Measurements from ENCODE around the gene LGALS8. TPM values are rescaled to one million over a fixed set of nuclear protein-coding genes. Genes with fewer than 3 reads are reported as not detected.
A peak's percentile ranks its signal among the peaks of the same experiment; 100 is the strongest.
"Not testable (repeated sequence)": the region's sequence is repeated elsewhere in the genome, so short reads cannot be mapped to it uniquely, and the experiment has no call there.

The LGALS8 gene
- polyA plus RNA-seq = 65.4 TPM
- long read RNA-seq, donor 1, full-length matches to known transcripts = 9 of 9 reads
- long read RNA-seq, donor 1, partial matches to known transcripts = 0 of 9 reads
- long read RNA-seq, donor 1, other reads (novel, unspliced or antisense) = 0 of 9 reads
- long read RNA-seq, donor 2, full-length matches to known transcripts = 14 of 25 reads
- long read RNA-seq, donor 2, partial matches to known transcripts = 11 of 25 reads
- long read RNA-seq, donor 2, other reads (novel, unspliced or antisense) = 0 of 25 reads
- long read RNA-seq, donor 3 = 0 reads
- long read RNA-seq, donor 4, full-length matches to known transcripts = 3 of 3 reads
- long read RNA-seq, donor 4, partial matches to known transcripts = 0 of 3 reads
- long read RNA-seq, donor 4, other reads (novel, unspliced or antisense) = 0 of 3 reads
- long read RNA-seq, donor 5, full-length matches to known transcripts = 6 of 6 reads
- long read RNA-seq, donor 5, partial matches to known transcripts = 0 of 6 reads
- long read RNA-seq, donor 5, other reads (novel, unspliced or antisense) = 0 of 6 reads
- long read RNA-seq, donor 6, full-length matches to known transcripts = 15 of 15 reads
- long read RNA-seq, donor 6, partial matches to known transcripts = 0 of 15 reads
- long read RNA-seq, donor 6, other reads (novel, unspliced or antisense) = 0 of 15 reads
- long read RNA-seq, donor 7, full-length matches to known transcripts = 15 of 15 reads
- long read RNA-seq, donor 7, partial matches to known transcripts = 0 of 15 reads
- long read RNA-seq, donor 7, other reads (novel, unspliced or antisense) = 0 of 15 reads
- long read RNA-seq, donor 8, full-length matches to known transcripts = 21 of 39 reads
- long read RNA-seq, donor 8, partial matches to known transcripts = 18 of 39 reads
- long read RNA-seq, donor 8, other reads (novel, unspliced or antisense) = 0 of 39 reads
- long read RNA-seq, donor 9, full-length matches to known transcripts = 14 of 25 reads
- long read RNA-seq, donor 9, partial matches to known transcripts = 11 of 25 reads
- long read RNA-seq, donor 9, other reads (novel, unspliced or antisense) = 0 of 25 reads
- long read RNA-seq, donor 10, full-length matches to known transcripts = 12 of 20 reads
- long read RNA-seq, donor 10, partial matches to known transcripts = 8 of 20 reads
- long read RNA-seq, donor 10, other reads (novel, unspliced or antisense) = 0 of 20 reads
- long read RNA-seq, donor 11, full-length matches to known transcripts = 6 of 6 reads
- long read RNA-seq, donor 11, partial matches to known transcripts = 0 of 6 reads
- long read RNA-seq, donor 11, other reads (novel, unspliced or antisense) = 0 of 6 reads

DNA sequence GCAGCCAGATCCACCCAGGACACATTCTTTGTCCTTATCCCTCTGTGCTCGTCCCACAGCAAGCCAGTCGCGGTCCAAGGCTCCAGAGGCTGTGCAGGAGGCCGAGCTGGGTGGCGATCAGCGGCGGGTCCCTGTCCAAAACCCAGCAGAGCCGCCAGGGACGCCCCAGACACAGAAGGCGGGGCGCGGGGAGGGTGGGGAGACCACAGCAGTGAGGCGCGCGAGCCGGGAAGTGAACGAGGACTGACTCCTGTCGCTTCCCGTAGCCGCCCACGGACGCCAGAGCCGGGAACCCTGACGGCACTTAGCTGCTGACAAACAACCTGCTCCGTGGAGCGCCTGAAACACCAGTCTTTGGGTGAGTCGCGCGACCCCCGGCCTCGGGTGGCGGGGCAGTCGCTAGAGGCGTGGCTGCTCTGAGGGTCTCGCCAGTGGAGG is at the start of gene LGALS8:
LGALS8 (plus strand) TSS at position 279 of the 438 bp plus-strand sequence. CDS start 2,089 bp downstream, outside the sequence.
- Histone ChIP-seq H3K9me3 (ENCODE audit: control insufficient read depth, low read depth, low read length) (no peaks in the 10 kb centered on the region), H3K4me3 (ENCODE audit: low read length) (peak within 1 kb of the TSS; percentile 81), H3K36me3 (ENCODE audit: control insufficient read depth, insufficient read depth, low read length) (peaks cover 15% of the 10 kb centered on the region), H3K27me3 (ENCODE audit: control insufficient read depth, insufficient read depth, low read length) (no peaks in the 10 kb centered on the region), H3K27ac (ENCODE audit: low read length) (peak within 1 kb of the TSS; percentile 87), H3K4me1 (ENCODE audit: control insufficient read depth, insufficient read depth, low read length) (peaks cover 3% of the 10 kb centered on the region)
- DNase-seq = peak; percentile 69 to 89
- no CpG with 5 or more reads among the region's 35 CpGs for WGBS (ENCODE audit: insufficient coverage, low lambda C conversion rate)

DNA sequence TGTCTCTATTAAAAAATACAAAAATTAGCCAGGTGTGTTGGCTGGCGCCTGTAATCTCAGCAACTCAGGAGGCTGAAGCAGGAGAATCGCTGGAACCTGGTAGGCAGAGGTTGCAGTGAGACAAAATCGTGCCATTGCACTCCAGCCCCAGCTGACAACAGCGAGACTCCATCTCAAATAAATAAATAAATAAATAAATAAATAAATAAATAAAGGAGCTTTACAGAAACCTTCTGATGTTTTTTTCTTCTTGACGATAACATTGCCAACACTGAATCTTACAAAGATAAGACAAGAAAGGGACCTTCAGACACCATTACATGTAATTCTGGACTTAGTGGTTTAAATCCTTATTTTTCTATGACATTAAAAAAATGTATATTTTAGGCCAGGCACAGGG is 47.8 kb upstream of the LGALS8 start:
- Histone ChIP-seq H3K4me3 (ENCODE audit: low read length) (no peak overlapping the region), H3K4me1 (ENCODE audit: control insufficient read depth, insufficient read depth, low read length) (no peaks in the 10 kb centered on the region), H3K9me3 (ENCODE audit: control insufficient read depth, low read depth, low read length) (no peaks in the 10 kb centered on the region), H3K27me3 (ENCODE audit: control insufficient read depth, insufficient read depth, low read length) (peaks cover 8% of the 10 kb centered on the region), H3K27ac (ENCODE audit: low read length) (no peak overlapping the region), H3K36me3 (ENCODE audit: control insufficient read depth, insufficient read depth, low read length) (no peaks in the 10 kb centered on the region)
- no peak for DNase-seq
- 85% methylated on average over 2 of the region's 5 CpGs for WGBS (ENCODE audit: insufficient coverage, low lambda C conversion rate)

DNA sequence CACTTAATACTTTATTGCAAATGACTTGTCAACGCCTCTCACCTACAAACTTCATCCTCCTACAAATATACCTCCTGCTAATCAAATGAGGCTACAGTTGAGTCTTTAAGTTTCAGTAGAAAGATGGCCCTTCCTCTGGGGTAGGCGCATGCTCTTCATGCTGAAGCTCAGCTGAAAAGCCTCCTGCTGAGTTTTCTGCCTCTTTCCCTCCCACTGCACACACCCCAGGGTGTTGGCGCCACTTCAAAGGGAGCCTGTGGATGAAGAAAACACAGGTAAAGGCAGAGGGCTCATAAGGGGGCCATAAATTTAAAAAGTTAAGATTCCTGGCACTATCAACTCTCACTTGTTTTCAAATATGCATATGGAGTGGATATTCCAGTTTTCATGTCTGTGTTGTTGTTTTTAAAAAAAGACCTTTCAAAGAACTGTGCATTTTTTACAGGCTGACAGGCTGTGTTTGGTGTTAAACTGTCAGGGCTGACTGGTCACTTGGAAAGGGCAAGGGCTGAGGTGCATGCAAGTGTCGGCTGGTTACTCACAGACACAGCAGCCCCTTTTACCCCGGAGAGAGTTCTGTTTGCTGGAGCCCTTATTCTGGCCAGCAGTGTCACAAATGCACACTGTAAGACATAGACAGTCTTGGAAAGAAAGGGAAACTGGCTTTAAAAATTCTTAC is 42.9 kb upstream of the LGALS8 start:
- no peaks in the 10 kb centered on the region for H3K9me3 ChIP-seq (ENCODE audit: control insufficient read depth, low read depth, low read length)
- H3K4me1 ChIP-seq (ENCODE audit: control insufficient read depth, insufficient read depth, low read length) = no peaks in the 10 kb centered on the region
- H3K27ac ChIP-seq (ENCODE audit: low read length) = no peak overlapping the region
- no peaks in the 10 kb centered on the region for H3K36me3 ChIP-seq (ENCODE audit: control insufficient read depth, insufficient read depth, low read length)
- H3K4me3 ChIP-seq (ENCODE audit: low read length) = no peak overlapping the region
- no peaks in the 10 kb centered on the region for H3K27me3 ChIP-seq (ENCODE audit: control insufficient read depth, insufficient read depth, low read length)
- 100% methylated on average over 1 of the region's 5 CpGs for WGBS (ENCODE audit: insufficient coverage, low lambda C conversion rate)
- no peak for DNase-seq

DNA sequence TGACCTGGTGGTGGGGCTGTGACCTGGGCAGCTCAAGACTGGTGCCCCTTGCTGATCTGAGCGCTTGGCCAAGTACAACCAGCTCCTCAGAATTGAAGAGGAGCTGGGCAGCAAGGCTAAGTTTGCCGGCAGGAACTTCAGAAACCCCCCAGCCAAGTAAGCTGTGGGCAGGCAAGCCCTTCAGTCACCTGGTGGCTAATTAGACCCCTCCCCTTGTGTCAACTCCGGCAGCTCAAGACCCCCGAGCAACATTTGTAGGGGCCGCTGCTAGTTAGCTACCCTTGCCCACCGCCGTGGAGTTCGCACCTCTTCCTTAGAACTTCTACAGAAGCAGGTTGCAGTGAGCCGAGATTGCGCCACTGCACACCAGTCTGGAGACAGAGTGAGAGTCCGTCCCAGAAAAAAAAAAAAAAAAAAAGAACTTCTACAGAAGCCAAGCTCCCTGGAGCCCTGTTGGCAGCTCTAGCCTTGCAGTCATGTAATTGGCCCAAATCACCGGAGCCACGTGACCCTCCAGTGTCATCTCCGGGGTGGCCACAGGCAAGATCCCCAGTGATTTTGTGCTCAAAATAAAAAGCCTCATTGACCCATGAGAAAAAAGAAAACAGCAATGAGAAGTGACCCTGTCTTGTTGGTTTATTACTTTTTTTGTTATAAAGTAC is 39.3 kb upstream of the LGALS8 start:
- DNase-seq = no peak
- Histone ChIP-seq H3K36me3 (ENCODE audit: control insufficient read depth, insufficient read depth, low read length) (no peaks in the 10 kb centered on the region), H3K27me3 (ENCODE audit: control insufficient read depth, insufficient read depth, low read length) (no peaks in the 10 kb centered on the region), H3K4me3 (ENCODE audit: low read length) (no peak overlapping the region), H3K4me1 (ENCODE audit: control insufficient read depth, insufficient read depth, low read length) (no peaks in the 10 kb centered on the region), H3K9me3 (ENCODE audit: control insufficient read depth, low read depth, low read length) (no peaks in the 10 kb centered on the region), H3K27ac (ENCODE audit: low read length) (no peak overlapping the region)
- WGBS (ENCODE audit: insufficient coverage, low lambda C conversion rate) = no CpG with 5 or more reads among the region's 14 CpGs

DNA sequence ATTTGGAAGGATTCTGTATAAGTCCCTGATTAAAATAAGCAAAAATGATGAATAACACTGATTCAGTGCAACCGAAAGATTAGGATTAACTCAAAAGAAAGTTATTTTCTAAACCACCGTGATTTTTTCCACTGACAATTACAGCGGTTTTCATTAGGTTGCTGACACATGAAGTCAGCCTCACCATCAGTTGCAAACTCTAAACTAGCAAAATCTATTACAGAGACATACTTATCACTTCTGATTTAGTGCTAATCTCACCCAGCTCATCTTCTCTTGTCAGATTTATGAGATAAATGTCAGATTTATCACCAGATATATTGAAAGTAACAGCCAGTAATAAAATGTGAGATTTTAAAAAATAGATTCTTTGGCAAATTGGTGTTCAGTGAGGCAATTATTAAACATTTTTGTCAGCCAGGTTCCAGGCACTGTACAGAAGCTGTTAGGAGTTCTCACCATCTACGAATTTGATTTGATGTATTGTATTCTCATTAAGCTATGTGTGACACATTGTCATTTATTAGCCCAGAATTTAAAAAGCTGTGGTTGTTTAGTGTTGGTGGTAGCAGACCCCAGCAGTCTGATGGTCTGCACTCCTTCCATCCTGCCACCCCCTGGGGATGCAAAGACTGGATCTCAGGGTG is 37.3 kb upstream of the LGALS8 start:
- H3K4me1 ChIP-seq (ENCODE audit: control insufficient read depth, insufficient read depth, low read length) = peaks cover 3% of the 10 kb centered on the region
- H3K27me3 ChIP-seq (ENCODE audit: control insufficient read depth, insufficient read depth, low read length) = no peaks in the 10 kb centered on the region
- H3K4me3 ChIP-seq (ENCODE audit: low read length) = no peak overlapping the region
- no peak overlapping the region for H3K27ac ChIP-seq (ENCODE audit: low read length)
- WGBS (ENCODE audit: insufficient coverage, low lambda C conversion rate) = 80% methylated on average over 2 of the region's 4 CpGs
- no peaks in the 10 kb centered on the region for H3K9me3 ChIP-seq (ENCODE audit: control insufficient read depth, low read depth, low read length)
- H3K36me3 ChIP-seq (ENCODE audit: control insufficient read depth, insufficient read depth, low read length) = no peaks in the 10 kb centered on the region
- DNase-seq = no peak

DNA sequence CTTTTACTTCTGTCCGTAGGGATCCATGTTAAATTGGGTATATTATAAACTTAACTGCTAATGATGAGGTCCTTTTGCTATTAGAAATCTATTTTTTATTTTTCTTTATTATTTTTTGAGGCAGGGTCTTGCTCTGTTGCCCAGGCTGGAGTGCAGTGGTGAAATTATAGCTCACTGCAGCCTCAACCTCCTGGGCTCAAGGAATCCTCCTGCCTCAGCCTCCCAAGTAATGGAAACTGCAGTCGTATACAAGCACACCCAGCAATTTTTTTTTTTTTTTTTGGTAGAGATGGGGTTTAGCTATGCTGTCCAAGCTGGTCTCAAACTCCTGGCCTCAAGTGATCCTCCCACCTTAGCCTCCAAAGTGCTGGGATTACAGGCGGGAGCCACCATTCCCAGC is 34.6 kb upstream of the LGALS8 start:
- 100% methylated on average over 1 of the region's 3 CpGs for WGBS (ENCODE audit: insufficient coverage, low lambda C conversion rate)
- DNase-seq; H3K36me3 ChIP-seq (ENCODE audit: control insufficient read depth, insufficient read depth, low read length); H3K4me1 ChIP-seq (ENCODE audit: control insufficient read depth, insufficient read depth, low read length); H3K9me3 ChIP-seq (ENCODE audit: control insufficient read depth, low read depth, low read length); H3K4me3 ChIP-seq (ENCODE audit: low read length); H3K27ac ChIP-seq (ENCODE audit: low read length); H3K27me3 ChIP-seq (ENCODE audit: control insufficient read depth, insufficient read depth, low read length): not testable (repeated sequence)

DNA sequence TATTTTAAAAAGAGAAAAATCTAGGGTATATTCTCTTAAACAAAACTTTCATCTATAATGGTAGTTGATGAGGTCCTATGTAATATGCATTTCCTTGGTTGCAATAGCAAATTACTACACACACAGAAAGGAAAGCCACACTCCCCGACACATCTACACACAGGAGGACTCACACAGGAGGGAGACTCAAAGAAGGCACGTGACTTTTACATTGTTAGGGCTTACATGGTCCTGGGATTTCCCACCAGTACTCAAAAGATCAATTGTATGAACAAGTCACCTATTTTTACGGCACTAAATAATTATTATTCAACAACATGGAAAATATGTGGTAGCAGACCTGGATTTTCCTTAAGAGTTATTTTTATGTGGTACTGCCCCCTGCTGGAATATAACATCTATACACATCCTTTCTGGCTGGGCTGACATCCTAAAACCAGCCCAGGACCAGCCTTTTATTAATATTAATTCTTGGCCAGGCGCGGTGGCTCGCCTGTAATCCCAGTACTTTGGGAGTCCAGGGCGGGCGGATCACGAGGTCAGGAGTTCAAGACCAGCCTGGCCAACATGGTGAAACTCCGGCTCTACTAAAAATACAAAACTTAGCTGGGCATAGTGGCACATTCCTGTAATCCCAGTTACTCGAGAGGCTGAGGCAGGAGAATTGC is 33.9 kb upstream of the LGALS8 start:
- no peaks in the 10 kb centered on the region for H3K9me3 ChIP-seq (ENCODE audit: control insufficient read depth, low read depth, low read length)
- H3K4me1 ChIP-seq (ENCODE audit: control insufficient read depth, insufficient read depth, low read length) = peaks cover 3% of the 10 kb centered on the region
- H3K36me3 ChIP-seq (ENCODE audit: control insufficient read depth, insufficient read depth, low read length) = no peaks in the 10 kb centered on the region
- H3K27ac ChIP-seq (ENCODE audit: low read length) = no peak overlapping the region
- peaks cover 13% of the 10 kb centered on the region for H3K27me3 ChIP-seq (ENCODE audit: control insufficient read depth, insufficient read depth, low read length)
- WGBS (ENCODE audit: insufficient coverage, low lambda C conversion rate) = no CpG with 5 or more reads among the region's 11 CpGs
- peak; percentile 18 to 29 for DNase-seq
- no peak overlapping the region for H3K4me3 ChIP-seq (ENCODE audit: low read length)

DNA sequence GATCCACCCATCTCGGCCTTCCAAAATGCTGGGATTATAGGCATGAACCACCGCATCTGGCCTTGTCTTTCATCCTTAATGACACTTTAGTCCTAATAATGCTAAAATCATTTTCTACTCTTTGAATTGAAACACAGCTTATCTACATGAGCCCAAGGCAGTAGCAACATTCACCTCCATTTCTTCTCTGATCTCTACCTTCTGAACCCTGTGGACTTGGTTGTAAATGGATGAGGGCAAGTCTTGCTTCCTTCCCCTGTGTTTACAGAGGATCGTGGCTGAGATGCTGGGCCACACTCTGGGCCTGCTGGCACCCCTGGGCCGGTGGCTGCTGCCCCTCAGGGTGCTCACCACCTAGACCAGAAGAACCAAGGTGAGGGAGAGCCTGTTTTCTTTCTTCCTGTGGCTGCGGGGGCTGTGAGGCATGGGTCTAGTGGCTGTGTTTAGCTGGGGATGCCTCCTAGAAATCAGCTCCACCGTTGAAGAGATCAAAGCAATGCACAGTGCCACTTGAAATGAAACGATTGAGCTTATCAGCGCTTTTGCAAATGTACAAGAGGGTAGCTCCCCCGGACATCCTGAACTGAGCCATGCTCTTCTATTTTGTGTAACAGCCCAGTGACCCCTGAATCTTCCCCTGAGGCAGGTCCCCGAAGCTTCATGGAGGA is 32.2 kb upstream of the LGALS8 start:
- Histone ChIP-seq H3K36me3 (ENCODE audit: control insufficient read depth, insufficient read depth, low read length) (no peaks in the 10 kb centered on the region), H3K27me3 (ENCODE audit: control insufficient read depth, insufficient read depth, low read length) (peaks cover 17% of the 10 kb centered on the region), H3K4me3 (ENCODE audit: low read length) (no peak overlapping the region), H3K9me3 (ENCODE audit: control insufficient read depth, low read depth, low read length) (no peaks in the 10 kb centered on the region), H3K27ac (ENCODE audit: low read length) (no peak overlapping the region), H3K4me1 (ENCODE audit: control insufficient read depth, insufficient read depth, low read length) (peaks cover 3% of the 10 kb centered on the region)
- DNase-seq = no peak
- WGBS (ENCODE audit: insufficient coverage, low lambda C conversion rate) = 100% methylated on average over 1 of the region's 10 CpGs
